Measurements from ENCODE around the gene MAP2K3.

Gene MAP2K3

GRCh38 chr17:21284319-21285163, at the start of gene MAP2K3:
Gene MAP2K3 (plus strand): TSS chr17:21284711. CDS start chr17:21284921, 210 bp downstream.
- in situ Hi-C loops (cut with MboI; ENCODE audit: low sequenced_read_pairs), result no loop called here

- in situ Hi-C loops (cut with MboI; ENCODE audit: low sequenced_read_pairs), result no loop called here
These were observed 48.6 kb upstream of the MAP2K3 start for GRCh38 chr17:21235921-21236320.

- in situ Hi-C loops (cut with MboI; ENCODE audit: low sequenced_read_pairs), result no loop called here
These were observed 44.7 kb upstream of the MAP2K3 start for GRCh38 chr17:21239680-21240368.

GRCh38 chr17:21240369-21241055, 44.0 kb upstream of the MAP2K3 start:
- in situ Hi-C loops (cut with MboI; ENCODE audit: low sequenced_read_pairs), result no loop called here

GRCh38 chr17:21241564-21241963, 42.9 kb upstream of the MAP2K3 start:
- in situ Hi-C loops (cut with MboI; ENCODE audit: low sequenced_read_pairs), result no loop called here

- in situ Hi-C loops (cut with MboI; ENCODE audit: low sequenced_read_pairs), result no loop called here
These were observed 42.3 kb upstream of the MAP2K3 start for GRCh38 chr17:21242026-21242697.

GRCh38 chr17:21242780-21243515, 41.6 kb upstream of the MAP2K3 start:
- in situ Hi-C loops (cut with MboI; ENCODE audit: low sequenced_read_pairs), result no loop called here

- in situ Hi-C loops (cut with MboI; ENCODE audit: low sequenced_read_pairs), result no loop called here
These were observed 40.8 kb upstream of the MAP2K3 start for GRCh38 chr17:21243516-21244303.

GRCh38 chr17:21245639-21246084, 38.8 kb upstream of the MAP2K3 start:
- in situ Hi-C loops (cut with MboI; ENCODE audit: low sequenced_read_pairs), result no loop called here

- in situ Hi-C loops (cut with MboI; ENCODE audit: low sequenced_read_pairs), result no loop called here
These were observed 37.8 kb upstream of the MAP2K3 start for GRCh38 chr17:21246698-21247097.

GRCh38 chr17:21247552-21248258, 36.8 kb upstream of the MAP2K3 start:
- in situ Hi-C loops (cut with MboI; ENCODE audit: low sequenced_read_pairs), result no loop called here

- in situ Hi-C loops (cut with MboI; ENCODE audit: low sequenced_read_pairs), result no loop called here
These were observed 36.0 kb upstream of the MAP2K3 start for GRCh38 chr17:21248500-21248899.

- in situ Hi-C loops (cut with MboI; ENCODE audit: low sequenced_read_pairs), result no loop called here
These were observed 35.3 kb upstream of the MAP2K3 start for GRCh38 chr17:21249086-21249795.

- in situ Hi-C loops (cut with MboI; ENCODE audit: low sequenced_read_pairs), result no loop called here
These were observed 34.4 kb upstream of the MAP2K3 start for GRCh38 chr17:21249920-21250703.

GRCh38 chr17:21250854-21251253, 33.7 kb upstream of the MAP2K3 start:
- in situ Hi-C loops (cut with MboI; ENCODE audit: low sequenced_read_pairs), result no loop called here

GRCh38 chr17:21251337-21252010, 33.0 kb upstream of the MAP2K3 start:
- in situ Hi-C loops (cut with MboI; ENCODE audit: low sequenced_read_pairs), result no loop called here

- in situ Hi-C loops (cut with MboI; ENCODE audit: low sequenced_read_pairs), result no loop called here
These were observed 32.2 kb upstream of the MAP2K3 start for GRCh38 chr17:21252289-21252795.

Data from HL-60/S4 treated with phorbol 12-myristate 13-acetate at 8.2 ng/mL for 4 days and 3 days (cell line).